Measurements from ENCODE around the gene SLC6A15. TPM values are rescaled to one million over a fixed set of nuclear protein-coding genes. Genes with fewer than 3 reads are reported as not detected.

Gene SLC6A15
- total and polyA plus RNA-seq, 2 experiments from 2014 or later: 2.6 to 3.4 TPM

GRCh38 chr12:84950971-84951546 is 38.5 kb upstream of the SLC6A15 start:
- no peaks in the 10 kb centered on the region for H3K9me2 ChIP-seq (ENCODE audit: insufficient read depth)
- no peaks in the 10 kb centered on the region for H3F3A ChIP-seq (ENCODE audit: insufficient read depth)
- DNase-seq: no peak
- in situ Hi-C loops (cut with MboI): no loop called here
- H3K4me2 ChIP-seq (ENCODE audit: unreplicated experiment): no peak overlapping the region
- H3K27ac ChIP-seq: no peak overlapping the region
- no peaks in the 10 kb centered on the region for H3K27me3 ChIP-seq (replicated peaks; ENCODE audit: insufficient read depth)
- no peak for TF ChIP-seq EZH2 (IDR thresholded peaks at IDR 0.05; ENCODE audit: insufficient read depth, poor library complexity, severe bottlenecking)
- no peak for TF ChIP-seq EZH2phosphoT487 (IDR thresholded peaks at IDR 0.05; ENCODE audit: insufficient read depth, low read depth)
- no peaks in the 10 kb centered on the region for H3K4me1 ChIP-seq (ENCODE audit: insufficient read depth)
- no peaks in the 10 kb centered on the region for H3K79me2 ChIP-seq (ENCODE audit: insufficient read depth)
- H3K4me3 ChIP-seq: no peak overlapping the region
- H3K36me3 ChIP-seq (ENCODE audit: low read depth): no peaks in the 10 kb centered on the region
- no peaks in the 10 kb centered on the region for H3K9me3 ChIP-seq (ENCODE audit: low read depth)
- no peak overlapping the region for H3K9ac ChIP-seq
- 88 to 89% methylated on average over 3 of the region's 3 CpGs for WGBS, 2 experiments (ENCODE audit: low coverage in 1 of 2, low lambda C conversion rate in 2 of 2, missing lambda C conversion rate in 2 of 2)
- peak overlapping the region; percentile 45 for H2AFZ ChIP-seq
- H4K20me1 ChIP-seq (ENCODE audit: insufficient read depth): no peaks in the 10 kb centered on the region

DNA sequence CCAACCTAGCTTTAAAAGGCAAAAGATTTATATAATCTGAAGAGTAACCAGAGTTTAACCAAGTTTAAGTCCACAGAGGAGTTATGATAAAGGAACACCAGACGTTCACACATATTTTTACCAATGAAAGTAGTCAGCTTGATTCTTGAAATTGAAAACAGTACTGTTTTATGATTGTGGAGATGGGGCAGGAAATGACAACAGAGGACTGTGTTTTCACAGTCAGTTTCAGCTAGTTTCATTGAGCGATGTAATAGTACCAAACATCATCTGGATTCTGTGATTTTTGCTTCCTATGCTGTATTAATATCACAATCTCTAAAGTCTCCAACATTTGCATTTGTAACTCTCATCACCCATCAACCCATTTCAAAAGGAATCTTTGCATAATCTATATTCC is 34.2 kb upstream of the SLC6A15 start:
- Histone ChIP-seq H3K36me3 (ENCODE audit: low read depth) (no peaks in the 10 kb centered on the region), H3K9ac (no peak overlapping the region), H3K27ac (no peak overlapping the region), H3K9me2 (ENCODE audit: insufficient read depth) (no peaks in the 10 kb centered on the region), H3K4me2 (ENCODE audit: unreplicated experiment) (no peak overlapping the region), H2AFZ (peak overlapping the region; percentile 62), H3K4me1 (ENCODE audit: insufficient read depth) (no peaks in the 10 kb centered on the region), H3K9me3 (ENCODE audit: low read depth) (no peaks in the 10 kb centered on the region), H3K79me2 (ENCODE audit: insufficient read depth) (no peaks in the 10 kb centered on the region), H3K27me3 (replicated peaks; ENCODE audit: insufficient read depth) (no peaks in the 10 kb centered on the region), H3K4me3 (no peak overlapping the region), H4K20me1 (ENCODE audit: insufficient read depth) (no peaks in the 10 kb centered on the region), H3F3A (ENCODE audit: insufficient read depth) (no peaks in the 10 kb centered on the region)
- 36% methylated on average over 2 of the region's 2 CpGs for WGBS, 2 experiments (ENCODE audit: low coverage in 1 of 2, low lambda C conversion rate in 2 of 2, missing lambda C conversion rate in 2 of 2)
- no peak for DNase-seq
- TF ChIP-seq EZH2 (IDR thresholded peaks at IDR 0.05; ENCODE audit: insufficient read depth, poor library complexity, severe bottlenecking): no peak
- in situ Hi-C loops (cut with MboI): no loop called here

GRCh38 chr12:84937415-84937814 is 24.8 kb upstream of the SLC6A15 start:
- no peak for TF ChIP-seq EZH2phosphoT487 (IDR thresholded peaks at IDR 0.05; ENCODE audit: insufficient read depth, low read depth)
- TF ChIP-seq EZH2 (IDR thresholded peaks at IDR 0.05; ENCODE audit: insufficient read depth, poor library complexity, severe bottlenecking): no peak
- Histone ChIP-seq H3K4me2 (ENCODE audit: unreplicated experiment) (no peak overlapping the region), H3K4me1 (ENCODE audit: insufficient read depth) (no peaks in the 10 kb centered on the region), H3K9me2 (ENCODE audit: insufficient read depth) (no peaks in the 10 kb centered on the region), H3K27me3 (replicated peaks; ENCODE audit: insufficient read depth) (no peaks in the 10 kb centered on the region), H3K9ac (no peak overlapping the region), H3K4me3 (no peak overlapping the region), H3K36me3 (ENCODE audit: low read depth) (no peaks in the 10 kb centered on the region), H3K9me3 (ENCODE audit: low read depth) (no peaks in the 10 kb centered on the region), H3K79me2 (ENCODE audit: insufficient read depth) (no peaks in the 10 kb centered on the region), H2AFZ (no peak overlapping the region), H4K20me1 (ENCODE audit: insufficient read depth) (no peaks in the 10 kb centered on the region), H3F3A (ENCODE audit: insufficient read depth) (no peaks in the 10 kb centered on the region), H3K27ac (no peak overlapping the region)
- 44 to 51% methylated on average over 3 of the region's 3 CpGs for WGBS, 2 experiments (ENCODE audit: low coverage in 1 of 2, low lambda C conversion rate in 2 of 2, missing lambda C conversion rate in 2 of 2)
- no peak for DNase-seq
- in situ Hi-C loops (cut with MboI): no loop called here

DNA sequence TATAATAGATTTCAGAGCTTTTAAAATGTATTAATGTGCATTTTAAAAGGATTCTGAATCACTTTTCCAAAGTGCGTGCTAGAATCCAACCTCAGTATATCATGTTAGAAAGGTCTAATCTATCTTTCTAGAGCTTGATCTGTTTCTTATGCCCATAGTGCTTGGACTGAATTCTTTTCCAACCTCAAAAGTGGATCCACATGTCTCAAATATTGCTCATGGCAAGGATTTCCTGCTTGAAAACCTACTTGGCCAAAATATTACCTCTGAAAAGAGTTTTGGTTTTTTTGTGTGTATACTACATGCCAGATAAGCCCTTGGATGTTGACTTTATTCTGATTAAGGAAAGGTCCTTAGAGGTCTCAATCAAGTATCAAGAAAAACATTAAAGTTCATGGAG is 16.9 kb upstream of the SLC6A15 start:
- TF ChIP-seq EZH2phosphoT487 (IDR thresholded peaks at IDR 0.05; ENCODE audit: insufficient read depth, low read depth) (no peak), EZH2 (IDR thresholded peaks at IDR 0.05; ENCODE audit: insufficient read depth, poor library complexity, severe bottlenecking) (no peak)
- Histone ChIP-seq H3K27me3 (replicated peaks; ENCODE audit: insufficient read depth) (no peaks in the 10 kb centered on the region), H2AFZ (no peak overlapping the region), H3K9me3 (ENCODE audit: low read depth) (no peaks in the 10 kb centered on the region), H3K4me2 (ENCODE audit: unreplicated experiment) (no peak overlapping the region), H4K20me1 (ENCODE audit: insufficient read depth) (no peaks in the 10 kb centered on the region), H3K27ac (no peak overlapping the region), H3K36me3 (ENCODE audit: low read depth) (no peaks in the 10 kb centered on the region), H3K9ac (no peak overlapping the region), H3K4me1 (ENCODE audit: insufficient read depth) (peaks cover 10% of the 10 kb centered on the region; the same call in 1 of the 2 replicates), H3K79me2 (ENCODE audit: insufficient read depth) (no peaks in the 10 kb centered on the region), H3K9me2 (ENCODE audit: insufficient read depth) (no peaks in the 10 kb centered on the region), H3F3A (ENCODE audit: insufficient read depth) (peaks cover 7% of the 10 kb centered on the region; the same call in 1 of the 2 replicates), H3K4me3 (no peak overlapping the region)
- in situ Hi-C loops (cut with MboI): no loop called here
- DNase-seq: peak; percentile 33
- WGBS, 2 experiments (ENCODE audit: low coverage in 1 of 2, low lambda C conversion rate in 2 of 2, missing lambda C conversion rate in 2 of 2): 56 to 81% methylated on average over 1 of the region's 1 CpG
